B cell (primary cell): ENCODE measurements around the gene LHX4.

Source experiments
- CTCF ChIP-seq: fragments of 200-600 bp; IDR thresholded peaks from one replicate; pipeline ENCODE4 v1.8.0; 2022; ENCODE audit warnings: antibody characterized with exemption, mild to moderate bottlenecking
- EZH2 ChIP-seq: IDR thresholded peaks from 2 replicates; pipeline ENCODE4 v1.6.1; 2012; ENCODE audit warnings: borderline replicate concordance, low read depth, mild to moderate bottlenecking, moderate library complexity, low read length; ENCODE audit not compliant: insufficient read depth, poor library complexity, severe bottlenecking

GRCh38 chr1:180281490-180281889 lies 51.4 kb downstream of the LHX4 start:
- TF ChIP-seq CTCF (no peak), EZH2 (no peak)
